GM12892 (cell line): ENCODE results near the gene CENPU.

Source experiments
- POLR2AphosphoS5 ChIP-seq: IDR thresholded peaks from 2 replicates; pipeline ENCODE4 v1.6.1; 2011; ENCODE audit warnings: low read depth, low read length, control low read depth
- TAF1 ChIP-seq: IDR thresholded peaks from 2 replicates; pipeline ENCODE4 v1.6.1; 2011; ENCODE audit warnings: low read depth, mild to moderate bottlenecking, control low read depth, low read length, borderline replicate concordance

DNA sequence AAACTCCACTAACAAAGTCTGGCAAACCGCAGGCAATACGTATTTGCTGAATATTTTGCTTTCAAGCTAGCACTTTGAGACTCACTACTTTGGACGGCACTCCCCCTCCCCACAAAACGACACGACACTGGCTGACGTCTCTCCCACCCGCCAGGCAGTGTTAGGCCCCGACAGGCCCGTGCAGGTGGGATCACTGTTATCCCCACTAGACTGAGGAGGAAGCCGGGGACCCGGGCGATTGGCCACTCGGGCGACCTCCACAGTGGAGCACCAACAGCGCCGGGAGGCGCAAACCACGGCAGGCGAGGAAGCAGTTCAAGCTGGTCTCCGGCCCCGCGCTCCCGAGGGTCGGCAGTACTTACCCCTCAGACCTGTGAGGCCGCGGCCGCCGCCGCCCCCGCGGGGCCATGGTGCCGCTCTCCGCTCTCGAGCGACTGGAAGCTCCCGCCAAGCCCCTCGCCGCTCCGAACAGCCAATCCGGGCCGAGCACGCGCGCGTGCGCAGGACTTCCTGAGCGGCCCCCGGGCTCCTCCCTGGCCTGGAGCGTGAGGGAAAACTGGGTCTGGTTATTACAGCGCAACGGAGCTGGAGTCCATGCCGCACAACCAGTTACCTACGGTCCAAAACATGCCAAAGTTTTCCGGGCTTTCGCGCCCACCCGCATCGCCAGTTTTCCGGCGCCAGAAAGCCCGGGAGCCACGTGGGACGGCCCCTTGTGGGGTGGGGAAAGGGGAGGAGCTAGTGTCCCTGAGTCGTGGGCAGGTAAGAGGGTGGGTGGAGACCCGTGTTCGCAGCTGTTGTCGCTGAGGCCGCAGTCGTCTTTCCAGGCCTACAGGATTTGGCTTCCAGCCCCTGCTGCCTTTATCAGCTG is at the start of gene CENPU:
- TF ChIP-seq TAF1 (peak; percentile 68), POLR2AphosphoS5 (peak; percentile 61)
